ENCODE results near the gene PRDM15. TPM values are rescaled to one million over a fixed set of nuclear protein-coding genes. Genes with fewer than 3 reads are reported as not detected.
A peak's percentile ranks its signal among the peaks of the same experiment; 100 is the strongest.

The PRDM15 gene
- total and polyA plus RNA-seq, 7 experiments from 2014 or later = 1.3 to 20.1 (median 15.1) TPM

GRCh38 chr21:41871293-41872030, 7.7 kb downstream of the PRDM15 start:
- intact Hi-C loops (cut with micrococcal nuclease) = loop anchor here in 1 of 2 donors (10.0 kb wide), 1 partner anchor 507 kb away; the partner anchor contains the start of gene MX2
- peak overlapping the region in 1 of 9 donors; percentile 86 for H3K27ac Mint-ChIP-seq
- H3K36me3 Mint-ChIP-seq = peaks cover 0 to 12% (median 0%) of the 10 kb centered on the region in 5 donors
- no peak for ATAC-seq
- DNase-seq = no peak
- no peaks in the 10 kb centered on the region for H3K9me3 Mint-ChIP-seq
- H3K27ac ChIP-seq (ENCODE audit: low read depth, low read length) = no peak overlapping the region
- no peaks in the 10 kb centered on the region for H3K4me1 ChIP-seq (ENCODE audit: control insufficient read depth in 2 of 2, insufficient read depth in 2 of 2, low read length in 2 of 2)
- ChIA-PET POLR2A (no interaction called here), CTCF (interaction anchor here (0.6 kb wide), 1 partner anchor 34 kb away, joined by 3 read pairs; no protein-coding TSS in a partner anchor)
- peaks cover 0 to 25% (median 11%) of the 10 kb centered on the region in 7 donors for H3K4me1 Mint-ChIP-seq
- H3K27me3 Mint-ChIP-seq = no peaks in the 10 kb centered on the region
- no peaks in the 10 kb centered on the region for H3K9me3 ChIP-seq (ENCODE audit: control insufficient read depth in 2 of 3, low read length in 3 of 3)
- H3K36me3 ChIP-seq (ENCODE audit: control insufficient read depth in 2 of 3, insufficient read depth in 3 of 3, low read length in 3 of 3) = no peaks in the 10 kb centered on the region
- no peak overlapping the region for H3K4me3 Mint-ChIP-seq
- no peak overlapping the region for H3K4me3 ChIP-seq (ENCODE audit: low read length)
- no peaks in the 10 kb centered on the region for H3K27me3 ChIP-seq (ENCODE audit: control insufficient read depth in 2 of 2, insufficient read depth in 2 of 2, low read length in 2 of 2)

GRCh38 chr21:41869771-41870170, 9.4 kb downstream of the PRDM15 start:
- ATAC-seq (no peak), DNase-seq (no peak)
- Mint-ChIP-seq H3K27me3 (no peaks in the 10 kb centered on the region), H3K9me3 (no peaks in the 10 kb centered on the region), H3K4me3 (no peak overlapping the region), H3K36me3 (peaks cover 0 to 11% (median 0%) of the 10 kb centered on the region in 5 donors), H3K27ac (no peak overlapping the region), H3K4me1 (peaks cover 6 to 27% (median 24%) of the 10 kb centered on the region in 7 donors)
- Histone ChIP-seq H3K9me3 (ENCODE audit: control insufficient read depth in 2 of 3, low read length in 3 of 3) (no peaks in the 10 kb centered on the region), H3K27ac (ENCODE audit: low read depth, low read length) (no peak overlapping the region), H3K27me3 (ENCODE audit: control insufficient read depth in 2 of 2, insufficient read depth in 2 of 2, low read length in 2 of 2) (no peaks in the 10 kb centered on the region), H3K4me1 (ENCODE audit: control insufficient read depth in 2 of 2, insufficient read depth in 2 of 2, low read length in 2 of 2) (no peaks in the 10 kb centered on the region), H3K36me3 (ENCODE audit: control insufficient read depth in 2 of 3, insufficient read depth in 3 of 3, low read length in 3 of 3) (no peaks in the 10 kb centered on the region), H3K4me3 (ENCODE audit: low read length) (no peak overlapping the region)
- ChIA-PET POLR2A (no interaction called here), CTCF (interaction anchor here (0.8 kb wide), 1 partner anchor 238 kb away, joined by 3 read pairs; no protein-coding TSS in a partner anchor)
- intact Hi-C loops (cut with micrococcal nuclease) = loop anchor here in 1 of 2 donors (10.0 kb wide), 1 partner anchor 505 kb away; the partner anchor contains the start of gene MX2

- H3K4me1 Mint-ChIP-seq = peaks cover 8 to 31% (median 20%) of the 10 kb centered on the region in 7 donors
- H3K4me1 ChIP-seq (ENCODE audit: control insufficient read depth in 2 of 2, insufficient read depth in 2 of 2, low read length in 2 of 2) = no peaks in the 10 kb centered on the region
- no peak overlapping the region for H3K4me3 ChIP-seq (ENCODE audit: low read length)
- no peak overlapping the region for H3K27ac ChIP-seq (ENCODE audit: low read depth, low read length)
- ATAC-seq (no peak), DNase-seq (no peak)
- no peaks in the 10 kb centered on the region for H3K27me3 ChIP-seq (ENCODE audit: control insufficient read depth in 2 of 2, insufficient read depth in 2 of 2, low read length in 2 of 2)
- intact Hi-C loops (cut with micrococcal nuclease) = no loop called here
- ChIA-PET POLR2A (no interaction called here), CTCF (no interaction called here)
- H3K9me3 Mint-ChIP-seq = no peaks in the 10 kb centered on the region
- H3K9me3 ChIP-seq (ENCODE audit: control insufficient read depth in 2 of 3, low read length in 3 of 3) = no peaks in the 10 kb centered on the region
- no peaks in the 10 kb centered on the region for H3K36me3 ChIP-seq (ENCODE audit: control insufficient read depth in 2 of 3, insufficient read depth in 3 of 3, low read length in 3 of 3)
- peaks cover 0 to 10% (median 0%) of the 10 kb centered on the region in 5 donors for H3K36me3 Mint-ChIP-seq
- H3K27me3 Mint-ChIP-seq = no peaks in the 10 kb centered on the region
- H3K4me3 Mint-ChIP-seq = no peak overlapping the region
- H3K27ac Mint-ChIP-seq = no peak overlapping the region
Observed at GRCh38 chr21:41868062-41868710, 11.0 kb downstream of the PRDM15 start.

- CTCF ChIA-PET = no interaction called here
- no peak for ATAC-seq
- H3K27me3 ChIP-seq (ENCODE audit: control insufficient read depth in 2 of 2, insufficient read depth in 2 of 2, low read length in 2 of 2) = no peaks in the 10 kb centered on the region
- Mint-ChIP-seq H3K27ac (no peak overlapping the region), H3K4me3 (no peak overlapping the region), H3K27me3 (no peaks in the 10 kb centered on the region), H3K4me1 (peaks cover 8 to 33% (median 21%) of the 10 kb centered on the region in 7 donors), H3K9me3 (no peaks in the 10 kb centered on the region), H3K36me3 (peaks cover 0 to 7% (median 0%) of the 10 kb centered on the region in 5 donors)
- H3K4me1 ChIP-seq (ENCODE audit: control insufficient read depth in 2 of 2, insufficient read depth in 2 of 2, low read length in 2 of 2) = no peaks in the 10 kb centered on the region
- intact Hi-C loops (cut with micrococcal nuclease) = no loop called here
- POLR2A ChIA-PET = interaction anchor here (0.9 kb wide), 1 partner anchor 10 kb away, joined by 4 read pairs; no protein-coding TSS in a partner anchor
- no peak overlapping the region for H3K27ac ChIP-seq (ENCODE audit: low read depth, low read length)
- H3K4me3 ChIP-seq (ENCODE audit: low read length) = no peak overlapping the region
- DNase-seq = no peak
- no peaks in the 10 kb centered on the region for H3K9me3 ChIP-seq (ENCODE audit: control insufficient read depth in 2 of 3, low read length in 3 of 3)
- no peaks in the 10 kb centered on the region for H3K36me3 ChIP-seq (ENCODE audit: control insufficient read depth in 2 of 3, insufficient read depth in 3 of 3, low read length in 3 of 3)
Observed at GRCh38 chr21:41867313-41867712, 11.8 kb downstream of the PRDM15 start.

- intact Hi-C loops (cut with micrococcal nuclease) = no loop called here
- Histone ChIP-seq H3K9me3 (ENCODE audit: control insufficient read depth in 2 of 3, low read length in 3 of 3) (no peaks in the 10 kb centered on the region), H3K27me3 (ENCODE audit: control insufficient read depth in 2 of 2, insufficient read depth in 2 of 2, low read length in 2 of 2) (no peaks in the 10 kb centered on the region), H3K4me3 (ENCODE audit: low read length) (no peak overlapping the region), H3K4me1 (ENCODE audit: control insufficient read depth in 2 of 2, insufficient read depth in 2 of 2, low read length in 2 of 2) (no peaks in the 10 kb centered on the region), H3K36me3 (ENCODE audit: control insufficient read depth in 2 of 3, insufficient read depth in 3 of 3, low read length in 3 of 3) (no peaks in the 10 kb centered on the region), H3K27ac (ENCODE audit: low read depth, low read length) (no peak overlapping the region)
- CTCF ChIA-PET = interaction anchor here (1.0 kb wide), 1 partner anchor 242 kb away, joined by 5 read pairs; no protein-coding TSS in a partner anchor
- no peaks in the 10 kb centered on the region for H3K9me3 Mint-ChIP-seq
- peaks cover 8 to 33% (median 21%) of the 10 kb centered on the region in 7 donors for H3K4me1 Mint-ChIP-seq
- H3K27ac Mint-ChIP-seq = no peak overlapping the region
- H3K27me3 Mint-ChIP-seq = no peaks in the 10 kb centered on the region
- H3K36me3 Mint-ChIP-seq = peaks cover 0 to 4% (median 0%) of the 10 kb centered on the region in 5 donors
- no peak overlapping the region for H3K4me3 Mint-ChIP-seq
- ATAC-seq = no peak
- DNase-seq = no peak
- POLR2A ChIA-PET = no interaction called here
Observed at GRCh38 chr21:41866274-41866809, 12.8 kb downstream of the PRDM15 start.

GRCh38 chr21:41865002-41865777, 14.0 kb downstream of the PRDM15 start:
- no peak for DNase-seq
- Mint-ChIP-seq H3K36me3 (peaks cover 0 to 4% (median 0%) of the 10 kb centered on the region in 5 donors), H3K4me3 (no peak overlapping the region), H3K27me3 (no peaks in the 10 kb centered on the region), H3K9me3 (no peaks in the 10 kb centered on the region), H3K4me1 (peaks cover 8 to 33% (median 21%) of the 10 kb centered on the region in 7 donors), H3K27ac (peak overlapping the region in 4 of 9 donors; percentile 17 to 65 (median 28))
- no peak overlapping the region for H3K27ac ChIP-seq (ENCODE audit: low read depth, low read length)
- intact Hi-C loops (cut with micrococcal nuclease) = no loop called here
- no peaks in the 10 kb centered on the region for H3K9me3 ChIP-seq (ENCODE audit: control insufficient read depth in 2 of 3, low read length in 3 of 3)
- no peak overlapping the region for H3K4me3 ChIP-seq (ENCODE audit: low read length)
- ChIA-PET CTCF (interaction anchor here (0.6 to 1.0 kb wide), 2 partner anchors 93 to 243 kb away, joined by 5 to 6 read pairs; no protein-coding TSS in a partner anchor), POLR2A (no interaction called here)
- no peaks in the 10 kb centered on the region for H3K4me1 ChIP-seq (ENCODE audit: control insufficient read depth in 2 of 2, insufficient read depth in 2 of 2, low read length in 2 of 2)
- H3K27me3 ChIP-seq (ENCODE audit: control insufficient read depth in 2 of 2, insufficient read depth in 2 of 2, low read length in 2 of 2) = no peaks in the 10 kb centered on the region
- no peaks in the 10 kb centered on the region for H3K36me3 ChIP-seq (ENCODE audit: control insufficient read depth in 2 of 3, insufficient read depth in 3 of 3, low read length in 3 of 3)
- peak; percentile 31 for ATAC-seq
